IPS-20b (cell line): ENCODE results near the gene POLN.
"Not testable (repeated sequence)": the region's sequence is repeated elsewhere in the genome, so short reads cannot be mapped to it uniquely, and the experiment has no call there.

ENCODE experiments used
- H3K27ac ChIP-seq: one replicate; pipeline ENCODE4 v1.5.1; 2013; ENCODE audit warnings: low read length
- H3K27me3 ChIP-seq: 2 replicates; pipeline ENCODE4 v1.6.1; 2013; ENCODE audit warnings: mild to moderate bottlenecking, low read length, inconsistent platforms; ENCODE audit not compliant: insufficient read depth
- H3K36me3 ChIP-seq: 2 replicates; pipeline ENCODE4 v1.6.1; 2013; ENCODE audit warnings: low read depth, mild to moderate bottlenecking, inconsistent platforms, low read length, moderate library complexity; ENCODE audit not compliant: insufficient read depth
- H3K4me1 ChIP-seq: 2 replicates; pipeline ENCODE4 v1.6.1; 2013; ENCODE audit warnings: mild to moderate bottlenecking, control low read depth, inconsistent platforms, low read length, moderate library complexity; ENCODE audit not compliant: insufficient read depth
- H3K4me3 ChIP-seq: 2 replicates; pipeline ENCODE4 v1.5.1; 2013; ENCODE audit warnings: mild to moderate bottlenecking, low read length, inconsistent platforms
- H3K9ac ChIP-seq: 2 replicates; pipeline ENCODE4 v1.6.1; 2013; ENCODE audit warnings: low read depth, mild to moderate bottlenecking, inconsistent platforms, low read length, moderate library complexity
- H3K9me3 ChIP-seq: 2 replicates; pipeline ENCODE4 v1.6.1; 2013; ENCODE audit warnings: mild to moderate bottlenecking, low read depth, low read length, inconsistent platforms; ENCODE audit not compliant: insufficient read depth

POLN gene

DNA sequence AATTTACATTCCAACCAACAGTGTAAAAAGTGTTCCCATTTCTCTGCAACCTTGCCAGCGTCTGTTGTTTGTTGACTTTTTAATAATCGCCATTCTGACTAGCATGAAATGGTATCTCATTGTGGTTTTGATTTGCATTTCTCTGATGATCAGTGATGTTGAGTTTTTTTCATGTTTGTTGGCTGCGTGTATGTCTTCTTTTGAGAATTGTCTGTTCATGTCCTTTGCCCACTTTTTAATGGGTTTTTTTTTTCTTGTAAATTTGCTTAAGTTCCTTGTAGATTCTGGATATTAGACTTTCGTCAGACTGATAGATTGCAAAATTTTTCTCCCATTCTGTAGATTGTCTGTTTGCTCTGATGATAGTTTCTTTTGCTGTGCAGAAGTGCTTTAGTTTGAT, 214.8 kb downstream of the POLN start:
- H3K27me3 ChIP-seq = peaks cover 15% of the 10 kb centered on the region; the same call in 1 of the 2 replicates
- not testable (repeated sequence) for H3K36me3 ChIP-seq, H3K9me3 ChIP-seq, H3K4me1 ChIP-seq, H3K9ac ChIP-seq, H3K27ac ChIP-seq, H3K4me3 ChIP-seq

GRCh38 chr4:2025817-2026216, 216.1 kb downstream of the POLN start:
- H3K9me3 ChIP-seq = peaks cover 5% of the 10 kb centered on the region; the same call in 1 of the 2 replicates

DNA sequence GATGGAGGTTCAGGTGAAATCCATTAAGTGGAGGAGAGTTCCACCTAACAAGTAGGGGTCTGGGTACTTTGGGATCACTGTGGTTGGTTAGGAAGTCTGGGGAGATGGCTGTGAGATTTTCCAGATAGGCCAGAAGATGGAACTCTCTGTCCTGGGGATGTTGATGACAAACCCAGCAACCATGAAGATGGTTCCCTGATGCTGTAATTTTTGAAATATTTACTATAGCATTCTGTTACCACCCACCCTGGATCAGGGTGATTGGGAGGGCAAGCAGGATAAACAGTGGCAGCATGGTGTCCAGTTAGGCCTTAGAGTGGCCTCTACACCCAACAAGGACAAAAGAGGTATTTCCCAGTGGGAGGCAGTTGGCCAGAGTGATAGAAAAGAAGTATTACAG, 217.2 kb downstream of the POLN start:
- Histone ChIP-seq H3K9ac (no peak overlapping the region), H3K36me3 (no peaks in the 10 kb centered on the region), H3K4me3 (no peak overlapping the region), H3K27me3 (peaks cover 6% of the 10 kb centered on the region; the same call in 1 of the 2 replicates), H3K9me3 (peaks cover 5% of the 10 kb centered on the region; the same call in 1 of the 2 replicates), H3K27ac (no peak overlapping the region), H3K4me1 (no peaks in the 10 kb centered on the region; the same call in 1 of the 2 replicates)

More at GRCh38 chr4:2025817-2026216, 216.1 kb downstream of the POLN start:
- H3K4me3 ChIP-seq = no peak overlapping the region
- H3K36me3 ChIP-seq = no peaks in the 10 kb centered on the region
- H3K9ac ChIP-seq = no peak overlapping the region
- H3K27me3 ChIP-seq = peaks cover 15% of the 10 kb centered on the region; the same call in 1 of the 2 replicates
- no peaks in the 10 kb centered on the region; the same call in 1 of the 2 replicates for H3K4me1 ChIP-seq
- H3K27ac ChIP-seq = no peak overlapping the region
